IPS DF 6.9 (cell line): Measurements from ENCODE around the gene ANKIB1.

ENCODE experiments used
- DNase-seq: peaks from one replicate; pipeline ENCODE4 v3.0.0-alpha.2; 2013; ENCODE audit warnings: low read depth, low spot score
- H3K27ac ChIP-seq: one replicate; pipeline ENCODE4 v1.5.1; 2013; ENCODE audit warnings: low read length, control low read depth
- H3K27me3 ChIP-seq: 2 replicates; pipeline ENCODE4 v1.6.1; 2013; ENCODE audit warnings: mild to moderate bottlenecking, low read length; ENCODE audit not compliant: control insufficient read depth, insufficient read depth
- H3K36me3 ChIP-seq: 2 replicates; pipeline ENCODE4 v1.6.1; 2013; ENCODE audit warnings: low read length; ENCODE audit not compliant: control insufficient read depth, insufficient read depth
- H3K4me1 ChIP-seq: 2 replicates; pipeline ENCODE4 v1.6.1; 2013; ENCODE audit warnings: low read length; ENCODE audit not compliant: control insufficient read depth, insufficient read depth
- H3K4me3 ChIP-seq: 2 replicates; pipeline ENCODE4 v1.5.1; 2013; ENCODE audit warnings: mild to moderate bottlenecking, low read length
- H3K9me3 ChIP-seq: 2 replicates; pipeline ENCODE4 v1.6.1; 2013; ENCODE audit warnings: low read length, inconsistent platforms; ENCODE audit not compliant: control insufficient read depth, insufficient read depth
- WGBS: extraction: QIAGEN DNeasy Blood & Tissue Kit; methylation state at CpG from one replicate; pipeline ENCODE4 v1.1.7; 2013; ENCODE audit warnings: mixed read lengths, missing lambda C conversion rate; ENCODE audit not compliant: insufficient read length, insufficient coverage; 5-methylcytosine and 5-hydroxymethylcytosine counted together

Gene ANKIB1

DNA sequence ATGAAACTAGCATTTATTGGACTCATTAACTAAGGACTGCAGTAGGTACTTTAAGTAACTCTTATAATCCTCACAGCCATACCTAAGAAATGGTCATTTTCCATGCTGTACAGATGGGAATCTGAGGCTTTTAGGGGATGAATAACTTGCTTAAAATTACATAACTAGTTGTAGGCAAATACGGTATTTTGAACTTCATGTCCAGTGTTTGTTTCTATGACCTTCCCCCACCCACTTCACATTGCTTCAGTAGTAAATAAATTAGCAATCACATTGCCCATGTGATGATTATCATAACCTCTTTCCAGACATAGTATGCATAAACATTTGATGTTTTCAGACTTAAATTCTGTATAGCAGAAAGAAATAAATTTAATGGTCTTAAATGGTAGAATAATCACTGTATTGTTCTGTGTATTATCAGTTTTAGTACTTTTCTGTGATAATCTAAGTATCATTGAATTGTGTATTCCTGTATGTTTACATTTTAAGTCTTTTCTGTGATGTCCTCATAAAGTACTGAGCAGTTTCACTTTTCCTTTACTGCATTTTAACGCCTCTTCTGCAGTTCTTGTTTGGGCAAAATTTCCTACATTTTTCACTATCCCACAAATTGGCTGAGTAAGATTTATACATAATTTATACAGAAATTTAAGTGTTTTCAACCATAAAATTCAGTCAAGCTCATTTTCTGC lies 48.3 kb downstream of the ANKIB1 start:
- Histone ChIP-seq H3K36me3 (no peaks in the 10 kb centered on the region), H3K27me3 (no peaks in the 10 kb centered on the region), H3K4me3 (no peak overlapping the region), H3K4me1 (no peaks in the 10 kb centered on the region), H3K27ac (no peak overlapping the region), H3K9me3 (no peaks in the 10 kb centered on the region)
- DNase-seq, result no peak
- WGBS, result no CpG with 5 or more reads among the region's 2 CpGs

DNA sequence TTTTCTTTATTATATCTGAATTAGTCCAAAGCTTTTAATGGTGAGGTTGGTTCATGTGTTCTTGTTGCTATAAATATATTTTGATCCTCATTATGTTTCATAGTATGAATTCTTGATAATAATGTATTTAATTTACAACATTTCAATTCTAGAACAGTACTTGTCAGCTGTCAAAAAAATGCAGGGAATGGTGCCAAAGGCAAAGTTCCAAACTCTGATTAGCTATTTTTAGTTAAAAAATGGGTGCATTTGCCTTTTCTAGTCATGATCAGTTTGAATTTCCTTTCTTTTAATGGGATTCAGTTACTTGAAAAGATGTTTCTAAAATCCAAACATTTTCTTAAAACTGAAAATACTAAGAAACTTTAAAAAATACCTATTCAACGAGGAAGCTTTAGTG lies 49.6 kb downstream of the ANKIB1 start:
- H3K27me3 ChIP-seq, result no peaks in the 10 kb centered on the region
- no peaks in the 10 kb centered on the region for H3K4me1 ChIP-seq
- H3K9me3 ChIP-seq, result no peaks in the 10 kb centered on the region
- no CpG with 5 or more reads among the region's 1 CpG for WGBS
- H3K4me3 ChIP-seq, result no peak overlapping the region
- DNase-seq, result no peak
- no peaks in the 10 kb centered on the region for H3K36me3 ChIP-seq
- no peak overlapping the region for H3K27ac ChIP-seq

DNA sequence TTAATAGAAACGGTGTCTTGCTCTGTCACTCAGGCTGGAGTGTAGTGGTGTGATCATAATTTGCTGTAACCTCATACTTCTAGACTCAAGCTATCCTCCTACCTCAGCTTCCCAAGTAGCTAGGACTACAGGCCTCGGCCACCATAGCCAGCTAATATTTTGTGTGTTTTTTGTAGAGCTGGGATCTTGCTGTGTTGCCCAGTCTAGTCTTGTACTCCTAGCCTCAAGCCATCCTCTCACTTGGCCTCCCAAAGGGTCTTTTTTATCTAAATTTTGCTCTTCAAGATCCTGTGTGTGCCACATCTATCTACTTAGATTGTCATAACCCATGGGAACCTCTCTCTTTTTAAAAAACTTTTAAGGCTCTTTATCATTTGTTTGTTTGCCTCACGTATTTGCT lies 50.5 kb downstream of the ANKIB1 start:
- DNase-seq, result no peak
- no peaks in the 10 kb centered on the region for H3K36me3 ChIP-seq
- H3K27me3 ChIP-seq, result no peaks in the 10 kb centered on the region
- no CpG with 5 or more reads among the region's 3 CpGs for whole genome bisulfite sequencing
- H3K9me3 ChIP-seq, result no peaks in the 10 kb centered on the region
- H3K4me1 ChIP-seq, result no peaks in the 10 kb centered on the region
- H3K27ac ChIP-seq, result no peak overlapping the region
- no peak overlapping the region for H3K4me3 ChIP-seq

DNA sequence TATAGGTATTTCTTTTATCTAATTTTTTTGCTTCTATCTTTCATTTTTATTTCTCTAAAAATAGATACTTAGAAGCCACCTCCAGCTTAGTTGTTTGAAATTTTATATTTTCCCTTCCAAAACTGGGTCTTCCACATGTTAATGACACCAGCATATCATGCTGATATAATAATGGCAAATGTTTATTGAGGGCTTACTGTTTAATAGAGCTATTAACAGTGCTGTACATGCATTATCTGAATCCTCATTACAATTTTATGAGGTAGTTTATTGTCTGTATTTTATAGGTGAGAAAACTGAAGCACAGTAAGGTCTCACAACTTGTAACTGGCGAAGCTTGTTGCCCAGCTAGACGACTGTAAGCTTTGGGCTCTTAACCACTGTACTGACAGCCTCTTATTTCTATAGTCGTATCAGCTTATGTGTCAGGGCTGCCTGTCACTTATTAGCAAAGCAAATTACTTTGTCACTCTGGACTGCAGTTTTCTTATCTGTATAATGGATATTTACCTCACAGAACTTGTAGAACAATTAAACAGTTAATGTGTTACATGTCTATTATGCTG lies 51.2 kb downstream of the ANKIB1 start:
- no peaks in the 10 kb centered on the region for H3K36me3 ChIP-seq
- H3K4me1 ChIP-seq, result no peaks in the 10 kb centered on the region
- H3K9me3 ChIP-seq, result no peaks in the 10 kb centered on the region
- no peak overlapping the region for H3K27ac ChIP-seq
- WGBS, result no CpG with 5 or more reads among the region's 3 CpGs
- no peak overlapping the region for H3K4me3 ChIP-seq
- no peak for DNase-seq
- no peaks in the 10 kb centered on the region for H3K27me3 ChIP-seq

DNA sequence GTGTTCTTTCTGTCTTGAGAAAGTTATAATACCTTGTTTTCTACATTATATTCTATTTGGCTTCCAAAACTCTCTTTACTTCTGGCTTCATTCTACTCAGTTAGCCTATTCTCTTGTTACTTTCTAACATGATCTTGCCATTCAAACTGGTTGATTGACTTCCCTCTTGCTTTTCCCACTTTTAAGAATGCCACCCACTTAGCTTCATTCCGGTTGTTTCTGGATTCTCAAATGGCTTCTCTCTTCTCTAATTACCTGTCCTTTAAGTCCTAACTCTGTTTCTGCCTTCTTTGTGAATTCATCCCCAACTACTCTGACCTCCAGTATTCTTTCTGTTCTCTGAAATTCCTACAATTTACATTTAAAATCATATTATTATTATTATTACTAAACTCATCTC lies 52.0 kb downstream of the ANKIB1 start:
- Histone ChIP-seq H3K4me1 (no peaks in the 10 kb centered on the region), H3K27ac (no peak overlapping the region), H3K36me3 (no peaks in the 10 kb centered on the region), H3K27me3 (no peaks in the 10 kb centered on the region), H3K9me3 (no peaks in the 10 kb centered on the region), H3K4me3 (no peak overlapping the region)
- no peak for DNase-seq
- no CpG with 5 or more reads among the region's 1 CpG for WGBS

DNA sequence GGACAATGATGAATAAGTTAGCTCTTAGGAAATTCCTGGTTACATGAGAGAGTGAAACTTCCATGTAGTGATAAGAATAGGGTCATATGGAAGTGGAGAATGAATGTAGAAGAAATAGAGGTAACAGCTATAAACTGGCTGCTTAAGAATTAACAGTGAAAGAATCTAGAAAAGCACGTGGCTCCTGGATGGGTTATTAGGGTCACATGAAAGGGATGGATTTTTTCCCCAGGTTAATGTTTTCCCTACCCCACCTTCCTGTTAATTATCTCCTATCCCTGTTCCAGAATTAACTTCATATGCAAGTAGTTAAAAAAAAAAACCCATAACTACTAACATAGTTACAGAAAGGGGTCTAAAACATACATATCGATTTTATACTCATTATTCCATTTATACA lies 58.0 kb downstream of the ANKIB1 start:
- H3K4me1 ChIP-seq, result no peaks in the 10 kb centered on the region
- H3K36me3 ChIP-seq, result no peaks in the 10 kb centered on the region
- no peaks in the 10 kb centered on the region for H3K27me3 ChIP-seq
- DNase-seq, result no peak
- no peak overlapping the region for H3K27ac ChIP-seq
- no peaks in the 10 kb centered on the region for H3K9me3 ChIP-seq
- H3K4me3 ChIP-seq, result no peak overlapping the region
- WGBS, result no CpG with 5 or more reads among the region's 2 CpGs

DNA sequence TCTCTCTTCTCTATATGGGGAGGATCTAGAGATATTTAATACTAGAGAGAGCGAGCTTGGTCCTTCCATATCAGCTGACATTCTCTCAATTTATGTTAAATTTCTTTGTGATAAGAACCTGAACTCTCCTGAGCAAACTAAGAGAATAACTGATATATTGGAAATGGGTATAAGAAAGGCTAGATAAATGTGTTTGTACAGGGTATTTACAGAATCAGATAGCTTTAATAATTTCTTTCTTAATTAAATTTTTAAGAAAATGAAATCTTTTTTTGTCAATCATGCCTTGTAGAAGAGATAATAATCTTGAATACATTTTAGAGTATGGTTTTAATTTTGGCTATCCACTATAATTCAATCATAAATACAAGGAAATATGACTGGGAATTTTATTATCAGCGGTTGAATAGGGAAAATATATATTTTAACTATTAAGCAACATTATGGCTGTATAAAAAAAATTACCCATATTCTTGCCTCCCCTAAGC lies 58.7 kb downstream of the ANKIB1 start:
- Histone ChIP-seq H3K4me3 (no peak overlapping the region), H3K9me3 (no peaks in the 10 kb centered on the region), H3K27ac (no peak overlapping the region), H3K27me3 (no peaks in the 10 kb centered on the region), H3K36me3 (no peaks in the 10 kb centered on the region), H3K4me1 (no peaks in the 10 kb centered on the region)
- WGBS, result no CpG with 5 or more reads among the region's 2 CpGs
- DNase-seq, result no peak

DNA sequence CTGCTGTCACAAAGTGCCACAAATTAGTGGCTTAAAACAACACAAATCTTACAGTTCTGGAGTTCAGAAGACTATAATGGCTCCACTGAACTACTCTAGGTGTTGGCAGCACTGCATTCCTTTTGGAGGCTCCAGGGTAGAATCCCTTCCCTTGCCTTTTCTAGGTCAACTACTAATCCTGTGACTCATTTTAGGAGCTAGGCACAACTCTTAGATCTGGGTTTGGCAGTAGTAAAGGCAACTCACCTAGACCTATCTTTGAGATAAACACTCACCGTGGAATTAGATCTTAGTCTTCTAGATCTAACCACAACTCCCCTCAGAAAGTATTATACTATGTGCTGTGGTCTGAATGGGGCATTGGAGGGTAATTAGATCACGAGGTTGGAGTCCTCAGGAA lies 60.4 kb downstream of the ANKIB1 start:
- no peaks in the 10 kb centered on the region for H3K36me3 ChIP-seq
- no peaks in the 10 kb centered on the region for H3K9me3 ChIP-seq
- no CpG with 5 or more reads among the region's 2 CpGs for WGBS
- no peaks in the 10 kb centered on the region for H3K4me1 ChIP-seq
- no peaks in the 10 kb centered on the region for H3K27me3 ChIP-seq
- H3K4me3 ChIP-seq, result no peak overlapping the region
- DNase-seq, result no peak
- no peak overlapping the region for H3K27ac ChIP-seq

DNA sequence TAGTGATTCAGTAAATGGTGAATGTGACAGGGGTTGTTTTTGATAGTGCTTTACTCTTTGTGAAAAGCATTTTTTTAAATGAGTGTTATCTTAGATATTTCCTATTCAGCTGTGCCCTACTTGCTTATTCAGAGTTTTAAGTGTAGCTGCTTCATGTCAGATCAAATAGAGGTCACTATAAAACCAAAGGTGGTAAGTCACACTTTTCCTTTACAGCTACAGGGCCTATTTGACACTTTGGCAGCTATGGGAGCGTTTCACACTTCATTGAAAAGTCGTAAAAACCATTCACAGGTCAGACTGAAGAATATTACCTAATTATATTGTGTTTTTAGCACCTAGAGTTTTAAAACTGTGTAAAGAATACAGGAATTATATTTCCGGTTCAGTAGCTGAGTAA lies 67.3 kb downstream of the ANKIB1 start:
- WGBS, result no CpG with 5 or more reads among the region's 3 CpGs
- no peaks in the 10 kb centered on the region for H3K4me1 ChIP-seq
- H3K9me3 ChIP-seq, result no peaks in the 10 kb centered on the region
- no peak overlapping the region for H3K4me3 ChIP-seq
- no peaks in the 10 kb centered on the region for H3K36me3 ChIP-seq
- no peak for DNase-seq
- H3K27ac ChIP-seq, result no peak overlapping the region
- no peaks in the 10 kb centered on the region for H3K27me3 ChIP-seq

DNA sequence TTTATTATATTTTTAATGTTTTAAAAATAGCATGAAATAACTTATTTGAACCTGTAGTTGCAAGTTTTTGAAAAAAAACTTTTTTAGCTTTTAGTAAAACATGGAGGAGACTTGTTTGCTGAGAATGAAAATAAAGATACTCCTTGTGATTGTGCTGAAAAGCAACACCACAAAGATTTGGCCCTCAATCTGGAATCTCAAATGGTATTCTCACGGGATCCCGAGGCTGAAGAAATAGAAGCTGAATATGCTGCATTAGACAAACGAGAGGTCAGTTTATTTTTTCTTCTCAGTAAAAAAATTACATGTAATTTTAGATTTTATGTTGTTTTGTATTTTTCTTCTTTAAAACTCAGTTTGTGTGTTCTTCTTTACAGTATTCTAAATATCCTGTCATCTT lies 73.5 kb downstream of the ANKIB1 start:
- Histone ChIP-seq H3K4me3 (no peak overlapping the region), H3K9me3 (no peaks in the 10 kb centered on the region), H3K27me3 (no peaks in the 10 kb centered on the region), H3K36me3 (no peaks in the 10 kb centered on the region; the same call in 1 of the 2 replicates), H3K4me1 (no peaks in the 10 kb centered on the region), H3K27ac (no peak overlapping the region)
- WGBS, result no CpG with 5 or more reads among the region's 3 CpGs
- no peak for DNase-seq

DNA sequence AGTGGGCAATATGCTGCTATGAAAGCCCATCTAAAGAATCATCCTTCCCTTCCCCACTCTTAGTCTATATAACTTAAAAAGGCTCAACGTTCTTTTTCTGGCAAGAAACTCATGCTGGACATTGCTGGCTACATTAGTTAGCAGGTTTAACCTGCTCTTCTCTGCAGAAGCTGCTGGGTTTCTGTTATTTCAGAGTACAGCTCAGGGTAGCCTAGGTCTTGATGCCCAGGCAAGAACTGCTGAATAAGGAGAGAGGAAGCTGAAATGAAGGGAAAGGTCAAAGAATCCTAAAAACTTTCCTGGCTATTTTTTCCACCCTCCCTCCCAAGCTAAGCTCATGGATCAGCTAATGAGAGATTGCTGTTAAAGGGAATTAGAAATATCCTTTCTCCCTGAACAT lies 79.4 kb downstream of the ANKIB1 start:
- DNase-seq, result no peak
- no peak overlapping the region for H3K4me3 ChIP-seq
- no peaks in the 10 kb centered on the region for H3K4me1 ChIP-seq
- no CpG with 5 or more reads among the region's 1 CpG for WGBS
- no peaks in the 10 kb centered on the region for H3K36me3 ChIP-seq
- H3K9me3 ChIP-seq, result no peaks in the 10 kb centered on the region
- H3K27ac ChIP-seq, result no peak overlapping the region
- no peaks in the 10 kb centered on the region for H3K27me3 ChIP-seq
